ENCODE data around the gene ARHGEF11.

DNA sequence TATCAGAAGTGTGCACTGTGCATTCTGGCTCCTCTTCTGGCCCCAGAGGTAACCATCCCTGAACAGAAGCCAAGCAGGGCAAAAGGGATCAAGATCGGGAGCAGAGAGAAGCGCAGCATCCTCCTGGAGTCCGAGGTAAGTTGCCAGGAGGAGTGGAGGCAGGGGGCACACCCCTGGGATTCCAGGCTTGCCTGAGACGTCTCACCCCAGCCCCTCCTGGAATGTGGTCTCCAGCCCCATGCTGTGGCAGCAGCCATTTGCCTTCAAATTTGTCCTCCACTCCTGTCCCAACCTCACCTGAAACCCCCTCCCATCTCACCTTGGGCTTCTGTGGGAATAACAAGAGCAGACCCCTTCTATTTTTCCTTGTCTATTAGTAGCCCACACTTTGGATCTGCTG, 115.1 kb downstream of the ARHGEF11 start:
- TF ChIP-seq, protein P1, sequence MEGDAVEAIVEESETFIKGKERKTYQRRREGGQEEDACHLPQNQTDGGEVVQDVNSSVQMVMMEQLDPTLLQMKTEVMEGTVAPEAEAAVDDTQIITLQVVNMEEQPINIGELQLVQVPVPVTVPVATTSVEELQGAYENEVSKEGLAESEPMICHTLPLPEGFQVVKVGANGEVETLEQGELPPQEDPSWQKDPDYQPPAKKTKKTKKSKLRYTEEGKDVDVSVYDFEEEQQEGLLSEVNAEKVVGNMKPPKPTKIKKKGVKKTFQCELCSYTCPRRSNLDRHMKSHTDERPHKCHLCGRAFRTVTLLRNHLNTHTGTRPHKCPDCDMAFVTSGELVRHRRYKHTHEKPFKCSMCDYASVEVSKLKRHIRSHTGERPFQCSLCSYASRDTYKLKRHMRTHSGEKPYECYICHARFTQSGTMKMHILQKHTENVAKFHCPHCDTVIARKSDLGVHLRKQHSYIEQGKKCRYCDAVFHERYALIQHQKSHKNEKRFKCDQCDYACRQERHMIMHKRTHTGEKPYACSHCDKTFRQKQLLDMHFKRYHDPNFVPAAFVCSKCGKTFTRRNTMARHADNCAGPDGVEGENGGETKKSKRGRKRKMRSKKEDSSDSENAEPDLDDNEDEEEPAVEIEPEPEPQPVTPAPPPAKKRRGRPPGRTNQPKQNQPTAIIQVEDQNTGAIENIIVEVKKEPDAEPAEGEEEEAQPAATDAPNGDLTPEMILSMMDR (IDR thresholded peaks at IDR 0.05) = no peak
- no peak for TF ChIP-seq EP300 (IDR thresholded peaks at IDR 0.05)
- TF ChIP-seq POLR2AphosphoS5 (IDR thresholded peaks at IDR 0.05) = no peak
